Measurements from ENCODE around the gene PSMB5. TPM values are rescaled to one million over a fixed set of nuclear protein-coding genes. Genes with fewer than 3 reads are reported as not detected.
A peak's percentile ranks its signal among the peaks of the same experiment; 100 is the strongest.

PSMB5 gene
- total and polyA plus RNA-seq, 2 of the 13 experiments (the other 11 are each of a cell fraction or from before 2014, with no cell fraction given) = 705 to 871 TPM

DNA sequence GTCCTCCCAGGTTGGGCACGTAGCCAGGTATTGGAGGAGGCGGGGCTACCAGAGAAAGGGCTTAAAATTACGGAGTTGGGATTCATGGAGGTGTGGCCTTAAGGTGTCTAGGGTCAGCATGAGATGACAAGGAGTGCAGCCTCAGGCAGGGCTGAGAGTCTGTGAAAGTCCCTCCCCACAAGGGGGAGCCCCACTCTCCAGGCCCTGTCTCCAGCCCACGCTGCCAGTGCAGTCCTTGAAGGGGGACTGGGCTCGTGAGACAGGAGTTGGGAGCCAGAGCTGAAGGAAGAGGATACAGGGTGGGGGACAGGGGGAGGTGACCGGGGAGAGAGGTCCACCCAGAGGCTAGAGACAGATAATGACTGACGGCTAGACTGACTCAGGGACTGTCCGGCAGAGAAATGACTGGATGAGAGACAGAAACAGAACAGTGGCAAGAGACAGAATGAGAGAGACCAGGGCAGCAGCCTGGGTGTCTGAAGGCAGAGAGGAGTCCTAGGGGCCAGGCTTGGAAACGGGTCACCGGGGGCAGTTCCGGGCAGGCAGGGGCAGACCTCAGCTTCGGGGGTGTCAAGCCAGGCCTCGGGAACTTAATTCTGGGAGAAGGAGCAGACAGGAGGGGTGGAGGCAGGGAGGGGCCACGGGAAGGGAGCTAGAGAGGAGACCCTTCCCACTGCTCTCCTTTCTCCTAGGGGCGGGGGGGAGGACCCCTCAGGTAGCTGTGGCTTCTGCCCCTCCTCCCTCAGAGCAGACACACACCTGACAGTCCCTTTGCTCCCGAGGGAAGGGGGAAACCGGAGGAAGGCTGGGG is 21.6 kb upstream of the PSMB5 start (continued):
- TF ChIP-seq ZNF704 (CRISPR knock-in tag; IDR thresholded peaks at IDR 0.05; ENCODE audit: borderline replicate concordance) (no peak), TEAD2 (CRISPR knock-in tag; IDR thresholded peaks at IDR 0.05) (no peak), CC2D1A (CRISPR knock-in tag; IDR thresholded peaks at IDR 0.05) (no peak), SETDB1 (CRISPR knock-in tag; IDR thresholded peaks at IDR 0.05; ENCODE audit: borderline replicate concordance) (no peak), DMTF1 (CRISPR knock-in tag; IDR thresholded peaks at IDR 0.05) (no peak), EHMT2 (IDR thresholded peaks at IDR 0.05; ENCODE audit: borderline replicate concordance, low read depth, low read length) (no peak), ZNF333 (CRISPR knock-in tag; IDR thresholded peaks at IDR 0.05; ENCODE audit: borderline replicate concordance) (no peak; the same call in 1 of the 2 replicates), ZBTB42 (CRISPR knock-in tag; IDR thresholded peaks at IDR 0.05) (no peak), TEAD3 (CRISPR knock-in tag; optimal IDR thresholded peaks at IDR 0.05; ENCODE audit: borderline replicate concordance) (peak; percentile 52), ZNF30 (CRISPR knock-in tag; IDR thresholded peaks at IDR 0.05) (no peak), ZNF761 (CRISPR knock-in tag; conservative IDR thresholded peaks at IDR 0.05) (peak; percentile 74), MATR3 (CRISPR knock-in tag; IDR thresholded peaks at IDR 0.05) (no peak)
- TF ChIP-seq, protein P1, sequence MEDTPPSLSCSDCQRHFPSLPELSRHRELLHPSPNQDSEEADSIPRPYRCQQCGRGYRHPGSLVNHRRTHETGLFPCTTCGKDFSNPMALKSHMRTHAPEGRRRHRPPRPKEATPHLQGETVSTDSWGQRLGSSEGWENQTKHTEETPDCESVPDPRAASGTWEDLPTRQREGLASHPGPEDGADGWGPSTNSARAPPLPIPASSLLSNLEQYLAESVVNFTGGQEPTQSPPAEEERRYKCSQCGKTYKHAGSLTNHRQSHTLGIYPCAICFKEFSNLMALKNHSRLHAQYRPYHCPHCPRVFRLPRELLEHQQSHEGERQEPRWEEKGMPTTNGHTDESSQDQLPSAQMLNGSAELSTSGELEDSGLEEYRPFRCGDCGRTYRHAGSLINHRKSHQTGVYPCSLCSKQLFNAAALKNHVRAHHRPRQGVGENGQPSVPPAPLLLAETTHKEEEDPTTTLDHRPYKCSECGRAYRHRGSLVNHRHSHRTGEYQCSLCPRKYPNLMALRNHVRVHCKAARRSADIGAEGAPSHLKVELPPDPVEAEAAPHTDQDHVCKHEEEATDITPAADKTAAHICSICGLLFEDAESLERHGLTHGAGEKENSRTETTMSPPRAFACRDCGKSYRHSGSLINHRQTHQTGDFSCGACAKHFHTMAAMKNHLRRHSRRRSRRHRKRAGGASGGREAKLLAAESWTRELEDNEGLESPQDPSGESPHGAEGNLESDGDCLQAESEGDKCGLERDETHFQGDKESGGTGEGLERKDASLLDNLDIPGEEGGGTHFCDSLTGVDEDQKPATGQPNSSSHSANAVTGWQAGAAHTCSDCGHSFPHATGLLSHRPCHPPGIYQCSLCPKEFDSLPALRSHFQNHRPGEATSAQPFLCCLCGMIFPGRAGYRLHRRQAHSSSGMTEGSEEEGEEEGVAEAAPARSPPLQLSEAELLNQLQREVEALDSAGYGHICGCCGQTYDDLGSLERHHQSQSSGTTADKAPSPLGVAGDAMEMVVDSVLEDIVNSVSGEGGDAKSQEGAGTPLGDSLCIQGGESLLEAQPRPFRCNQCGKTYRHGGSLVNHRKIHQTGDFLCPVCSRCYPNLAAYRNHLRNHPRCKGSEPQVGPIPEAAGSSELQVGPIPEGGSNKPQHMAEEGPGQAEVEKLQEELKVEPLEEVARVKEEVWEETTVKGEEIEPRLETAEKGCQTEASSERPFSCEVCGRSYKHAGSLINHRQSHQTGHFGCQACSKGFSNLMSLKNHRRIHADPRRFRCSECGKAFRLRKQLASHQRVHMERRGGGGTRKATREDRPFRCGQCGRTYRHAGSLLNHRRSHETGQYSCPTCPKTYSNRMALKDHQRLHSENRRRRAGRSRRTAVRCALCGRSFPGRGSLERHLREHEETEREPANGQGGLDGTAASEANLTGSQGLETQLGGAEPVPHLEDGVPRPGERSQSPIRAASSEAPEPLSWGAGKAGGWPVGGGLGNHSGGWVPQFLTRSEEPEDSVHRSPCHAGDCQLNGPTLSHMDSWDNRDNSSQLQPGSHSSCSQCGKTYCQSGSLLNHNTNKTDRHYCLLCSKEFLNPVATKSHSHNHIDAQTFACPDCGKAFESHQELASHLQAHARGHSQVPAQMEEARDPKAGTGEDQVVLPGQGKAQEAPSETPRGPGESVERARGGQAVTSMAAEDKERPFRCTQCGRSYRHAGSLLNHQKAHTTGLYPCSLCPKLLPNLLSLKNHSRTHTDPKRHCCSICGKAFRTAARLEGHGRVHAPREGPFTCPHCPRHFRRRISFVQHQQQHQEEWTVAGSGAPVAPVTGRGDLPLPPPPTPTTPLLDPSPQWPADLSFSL (CRISPR knock-in tag; IDR thresholded peaks at IDR 0.05) = no peak
- TF ChIP-seq, protein P2, sequence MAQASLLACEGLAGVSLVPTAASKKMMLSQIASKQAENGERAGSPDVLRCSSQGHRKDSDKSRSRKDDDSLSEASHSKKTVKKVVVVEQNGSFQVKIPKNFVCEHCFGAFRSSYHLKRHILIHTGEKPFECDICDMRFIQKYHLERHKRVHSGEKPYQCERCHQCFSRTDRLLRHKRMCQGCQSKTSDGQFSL (CRISPR knock-in tag; IDR thresholded peaks at IDR 0.05) = no peak
- TF ChIP-seq, protein P3, sequence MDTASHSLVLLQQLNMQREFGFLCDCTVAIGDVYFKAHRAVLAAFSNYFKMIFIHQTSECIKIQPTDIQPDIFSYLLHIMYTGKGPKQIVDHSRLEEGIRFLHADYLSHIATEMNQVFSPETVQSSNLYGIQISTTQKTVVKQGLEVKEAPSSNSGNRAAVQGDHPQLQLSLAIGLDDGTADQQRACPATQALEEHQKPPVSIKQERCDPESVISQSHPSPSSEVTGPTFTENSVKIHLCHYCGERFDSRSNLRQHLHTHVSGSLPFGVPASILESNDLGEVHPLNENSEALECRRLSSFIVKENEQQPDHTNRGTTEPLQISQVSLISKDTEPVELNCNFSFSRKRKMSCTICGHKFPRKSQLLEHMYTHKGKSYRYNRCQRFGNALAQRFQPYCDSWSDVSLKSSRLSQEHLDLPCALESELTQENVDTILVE (CRISPR knock-in tag; IDR thresholded peaks at IDR 0.05) = peak; percentile 80
- TF ChIP-seq, protein P4, sequence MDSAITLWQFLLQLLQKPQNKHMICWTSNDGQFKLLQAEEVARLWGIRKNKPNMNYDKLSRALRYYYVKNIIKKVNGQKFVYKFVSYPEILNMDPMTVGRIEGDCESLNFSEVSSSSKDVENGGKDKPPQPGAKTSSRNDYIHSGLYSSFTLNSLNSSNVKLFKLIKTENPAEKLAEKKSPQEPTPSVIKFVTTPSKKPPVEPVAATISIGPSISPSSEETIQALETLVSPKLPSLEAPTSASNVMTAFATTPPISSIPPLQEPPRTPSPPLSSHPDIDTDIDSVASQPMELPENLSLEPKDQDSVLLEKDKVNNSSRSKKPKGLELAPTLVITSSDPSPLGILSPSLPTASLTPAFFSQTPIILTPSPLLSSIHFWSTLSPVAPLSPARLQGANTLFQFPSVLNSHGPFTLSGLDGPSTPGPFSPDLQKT (CRISPR knock-in tag; IDR thresholded peaks at IDR 0.05; ENCODE audit: borderline replicate concordance) = no peak
